HCT116 (cell line): Measurements from ENCODE around the gene ERBB4. TPM values are rescaled to one million over a fixed set of nuclear protein-coding genes. Genes with fewer than 3 reads are reported as not detected.

ENCODE experiments used
- ATAC-seq: fragments of 200-7000 bp; cut with Tn5 transposase; 2 replicates; pipeline ENCODE4 v1.9.1; 2020; ENCODE audit warnings: mild to moderate bottlenecking, moderate library complexity
- BruUV-seq: library from RNA; stranded (reverse); fragments of 400-500 nt; replicated peaks from 2 replicates; lab custom pipeline; 2021; lab: Mats Ljungman, UMichigan
- CTCF ChIA-PET: fragments of 300-600 bp; sonication (Branson Sonifier 250); formaldehyde crosslinking; loops from one replicate; lab custom pipeline; 2021; ENCODE audit warnings: antibody characterized with exemption; lab: Charles Lee
- POLR2A ChIA-PET: fragments of 300-600, 350-600 bp; sonication (Branson Sonifier 250); formaldehyde crosslinking; loops from one replicate; lab custom pipeline; 2021; ENCODE audit warnings: antibody characterized with exemption; lab: Charles Lee
- RAD21 ChIA-PET, 2 experiments: fragments of 300-600 bp; sonication (Branson Sonifier 250); formaldehyde crosslinking; loops; one replicate each; lab custom pipeline; 2023; ENCODE audit warnings: low total read pairs in 2 of 2; ENCODE audit not compliant: uncharacterized antibody in 2 of 2, unreplicated experiment in 2 of 2, low non-redundant PET in 1 of 2; lab: Charles Lee
- DNase-seq: peaks from one replicate; pipeline ENCODE4 v3.0.0-alpha.2; 2010; ENCODE audit warnings: low read depth, low spot score
- H2AFZ ChIP-seq: fragments of 200-600 bp; shearing (Covaris generic), sonication (generic); 2 replicates; pipeline ENCODE4 v1.6.1; 2017; ENCODE audit warnings: low read depth, mixed run types, mixed read lengths, antibody characterized with exemption, low read length; ENCODE audit not compliant: poor library complexity, severe bottlenecking
- H3K27ac ChIP-seq: 2 replicates; pipeline ENCODE4 v1.5.1; 2012; ENCODE audit warnings: low read depth, low read length
- H3K27me3 ChIP-seq: fragments of 200-600 bp; sonication (generic); 2 replicates; pipeline ENCODE4 v1.6.1; 2016; ENCODE audit warnings: mixed run types, low read length, mixed read lengths; ENCODE audit not compliant: insufficient read depth
- H3K36me3 ChIP-seq, 2 experiments: fragments of 200-500 bp in 1 of 2; fragments of 200-600 bp in 1 of 2; sonication (Bioruptor generic) in 1 of 2; sonication (generic) in 1 of 2; 2 replicates each; pipeline versions ENCODE4 v1.5.1 to v1.6.1; 2014 to 2016; ENCODE audit warnings: low read length in 2 of 2, inconsistent platforms in 1 of 2, mixed read lengths in 1 of 2, mixed run types in 1 of 2; ENCODE audit not compliant: insufficient read depth in 2 of 2, control insufficient read depth in 1 of 2
- H3K4me1 ChIP-seq, 2 experiments: fragments of 200-600 bp in 1 of 2; sonication (generic) in 1 of 2; 2 replicates each; pipeline versions ENCODE4 v1.5.1 to v1.6.1; 2012 to 2017; ENCODE audit warnings: low read length in 2 of 2, inconsistent platforms in 1 of 2, mild to moderate bottlenecking in 1 of 2, mixed read lengths in 1 of 2, mixed run types in 1 of 2, moderate library complexity in 1 of 2; ENCODE audit not compliant: insufficient read depth in 2 of 2, control insufficient read depth in 1 of 2
- H3K4me2 ChIP-seq: fragments of 200-600 bp; sonication (generic); 2 replicates; pipeline ENCODE4 v1.6.1; 2017; ENCODE audit warnings: mixed run types, low read length, mixed read lengths
- H3K4me3 ChIP-seq, 2 experiments: fragments of 200-600 bp in 1 of 2; sonication (generic) in 1 of 2; replicated peaks in 1 of 2; 2 replicates each; pipeline ENCODE4 v1.5.1; 2011 to 2016; ENCODE audit warnings: low read length in 2 of 2, control low read depth in 1 of 2, low read depth in 1 of 2, mild to moderate bottlenecking in 1 of 2, mixed read lengths in 1 of 2, mixed run types in 1 of 2
- H3K79me2 ChIP-seq: fragments of 200-600 bp; sonication (generic); 2 replicates; pipeline ENCODE4 v1.6.1; 2017; ENCODE audit warnings: mild to moderate bottlenecking, mixed run types, low read length, moderate library complexity, mixed read lengths; ENCODE audit not compliant: insufficient read depth
- H3K9ac ChIP-seq: fragments of 200-600 bp; sonication (generic); 2 replicates; pipeline ENCODE4 v1.6.1; 2016; ENCODE audit warnings: low read length, mixed read lengths
- H3K9me2 ChIP-seq: fragments of 200-600 bp; sonication (generic), shearing (Covaris generic); 2 replicates; pipeline ENCODE4 v1.6.1; 2017; ENCODE audit warnings: mixed run types, mild to moderate bottlenecking, moderate library complexity; ENCODE audit not compliant: insufficient read depth
- H3K9me3 ChIP-seq, 2 experiments: fragments of 200-500 bp in 1 of 2; fragments of 200-600 bp in 1 of 2; sonication (Bioruptor generic) in 1 of 2; sonication (generic) in 1 of 2; 2 replicates each; pipeline ENCODE4 v1.6.1; 2014 to 2017; ENCODE audit warnings: low read length in 2 of 2, mixed read lengths in 2 of 2, inconsistent platforms in 1 of 2, low read depth in 1 of 2, mild to moderate bottlenecking in 1 of 2, mixed run types in 1 of 2, moderate library complexity in 1 of 2; ENCODE audit not compliant: control insufficient read depth in 1 of 2, insufficient read depth in 1 of 2
- H4K20me1 ChIP-seq: fragments of 200-600 bp; sonication (generic), shearing (Covaris generic); 2 replicates; pipeline ENCODE4 v1.6.1; 2017; ENCODE audit warnings: mixed run types, mild to moderate bottlenecking, moderate library complexity; ENCODE audit not compliant: insufficient read depth
- ELF1 ChIP-seq: IDR thresholded peaks from 2 replicates; pipeline ENCODE4 v1.6.1; 2012; ENCODE audit warnings: low read depth, borderline replicate concordance
- EZH2phosphoT487 ChIP-seq: fragments of 200-600 bp; IDR thresholded peaks from 2 replicates; pipeline ENCODE4 v1.6.1; 2018; ENCODE audit warnings: antibody characterized with exemption, borderline replicate concordance
- JUND ChIP-seq: IDR thresholded peaks from 2 replicates; pipeline ENCODE4 v1.6.1; 2012
- POLR2A ChIP-seq: IDR thresholded peaks from 2 replicates; pipeline ENCODE4 v1.7.0; 2011; ENCODE audit warnings: borderline replicate concordance; ENCODE audit not compliant: insufficient read depth, insufficient read length; ENCODE audit errors: extremely low read depth
- SIN3A ChIP-seq: IDR thresholded peaks from 2 replicates; pipeline ENCODE4 v1.6.1; 2012; ENCODE audit warnings: low read depth
- SRF ChIP-seq: IDR thresholded peaks from 2 replicates; pipeline ENCODE4 v1.6.1; 2012; ENCODE audit warnings: low read depth
- intact Hi-C: fragments of 100-400 bp; cut with micrococcal nuclease; formaldehyde crosslinking; loops from 2 replicates; pipeline ENCODE4 v1.10.0; 2022
- total RNA-seq: library from RNA; stranded (reverse); gene quantifications from one replicate; pipeline ENCODE4 v1.2.1, GENCODE V29; 2021; ENCODE audit not compliant: unreplicated experiment
- TF ChIP-seq, protein P1 (sequence below): IDR thresholded peaks from 2 replicates; pipeline ENCODE4 v1.6.1; 2011; ENCODE audit warnings: mild to moderate bottlenecking, low read length, moderate library complexity; ENCODE audit not compliant: insufficient replicate concordance; ENCODE audit errors: extremely low read depth
- TF ChIP-seq, protein P2 (sequence below): IDR thresholded peaks from 2 replicates; pipeline ENCODE4 v1.6.1; 2012

The ERBB4 gene
- total RNA-seq, 1 experiment from 2014 or later, result 0.10 TPM

DNA sequence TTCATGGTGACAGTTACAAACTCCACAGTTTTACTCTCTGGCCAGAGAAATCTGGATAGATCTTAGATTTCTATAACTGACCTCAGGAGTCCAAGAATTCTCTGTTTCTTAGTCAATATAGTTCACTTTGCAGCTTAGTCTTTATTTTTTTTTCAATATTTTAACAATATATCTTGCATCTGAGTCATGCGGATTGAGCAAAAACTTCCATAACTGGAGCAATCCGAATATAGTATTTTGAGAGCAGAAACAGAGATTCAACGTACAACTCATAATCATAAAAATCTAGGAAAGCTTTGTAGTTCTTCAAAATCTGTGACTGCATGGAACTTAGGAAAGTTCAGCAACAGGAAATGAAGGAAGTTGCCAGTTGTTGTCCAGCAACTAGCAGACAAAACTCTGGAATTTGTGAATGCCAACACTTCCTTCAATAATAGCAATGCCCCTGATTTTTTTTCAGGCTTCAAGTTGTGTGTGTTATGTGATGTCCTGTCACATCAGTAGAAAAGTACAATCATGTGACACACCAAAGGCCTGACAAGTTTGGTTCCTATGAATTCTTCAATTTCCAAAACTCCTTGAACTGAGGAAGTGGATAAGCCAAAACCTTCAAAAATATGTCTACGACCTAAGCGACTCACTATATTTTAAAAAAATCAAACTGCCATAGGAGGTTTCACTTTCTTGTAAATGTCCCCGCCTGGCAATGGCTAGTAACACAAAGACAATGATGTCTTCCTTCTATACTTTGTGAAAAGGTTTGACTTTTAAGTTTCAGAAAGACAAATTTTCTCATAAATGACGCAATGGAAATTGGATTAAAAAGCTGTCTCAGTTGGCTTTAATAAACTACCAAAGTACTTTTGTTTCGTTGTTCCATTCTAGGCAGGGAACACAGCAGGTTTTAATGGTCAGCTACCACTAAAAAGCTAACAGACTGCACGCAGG, 510.6 kb downstream of the ERBB4 start:
- DNase-seq (no peak), ATAC-seq (no peak)
- H3K27ac ChIP-seq, result no peak overlapping the region
- no peaks in the 10 kb centered on the region for H3K27me3 ChIP-seq
- no TSS peak for BruUV-seq
- TF ChIP-seq ELF1, result no peak
- TF ChIP-seq SIN3A, result no peak
- TF ChIP-seq, protein P1, sequence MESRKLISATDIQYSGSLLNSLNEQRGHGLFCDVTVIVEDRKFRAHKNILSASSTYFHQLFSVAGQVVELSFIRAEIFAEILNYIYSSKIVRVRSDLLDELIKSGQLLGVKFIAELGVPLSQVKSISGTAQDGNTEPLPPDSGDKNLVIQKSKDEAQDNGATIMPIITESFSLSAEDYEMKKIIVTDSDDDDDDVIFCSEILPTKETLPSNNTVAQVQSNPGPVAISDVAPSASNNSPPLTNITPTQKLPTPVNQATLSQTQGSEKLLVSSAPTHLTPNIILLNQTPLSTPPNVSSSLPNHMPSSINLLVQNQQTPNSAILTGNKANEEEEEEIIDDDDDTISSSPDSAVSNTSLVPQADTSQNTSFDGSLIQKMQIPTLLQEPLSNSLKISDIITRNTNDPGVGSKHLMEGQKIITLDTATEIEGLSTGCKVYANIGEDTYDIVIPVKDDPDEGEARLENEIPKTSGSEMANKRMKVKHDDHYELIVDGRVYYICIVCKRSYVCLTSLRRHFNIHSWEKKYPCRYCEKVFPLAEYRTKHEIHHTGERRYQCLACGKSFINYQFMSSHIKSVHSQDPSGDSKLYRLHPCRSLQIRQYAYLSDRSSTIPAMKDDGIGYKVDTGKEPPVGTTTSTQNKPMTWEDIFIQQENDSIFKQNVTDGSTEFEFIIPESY, result no peak
- TF ChIP-seq, protein P2, sequence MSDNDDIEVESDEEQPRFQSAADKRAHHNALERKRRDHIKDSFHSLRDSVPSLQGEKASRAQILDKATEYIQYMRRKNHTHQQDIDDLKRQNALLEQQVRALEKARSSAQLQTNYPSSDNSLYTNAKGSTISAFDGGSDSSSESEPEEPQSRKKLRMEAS, result no peak
- no peak for TF ChIP-seq POLR2A
- TF ChIP-seq SRF, result no peak
- no peak for TF ChIP-seq JUND
- TF ChIP-seq EZH2phosphoT487, result no peak
- intact Hi-C loops, result no loop called here
- H3K79me2 ChIP-seq, result no peaks in the 10 kb centered on the region
- H3K36me3 ChIP-seq, result no peaks in the 10 kb centered on the region
- no peak overlapping the region for H3K9ac ChIP-seq
- no peaks in the 10 kb centered on the region for H3K9me3 ChIP-seq
- RAD21 ChIA-PET, result no interaction called here
- POLR2A ChIA-PET, result no interaction called here
- no peak overlapping the region for H3K4me2 ChIP-seq
- peak overlapping the region; percentile 49 for H2AFZ ChIP-seq
- H3K4me3 ChIP-seq, result no peak overlapping the region
- no peaks in the 10 kb centered on the region for H3K9me2 ChIP-seq
- CTCF ChIA-PET, result no interaction called here
- H3K4me1 ChIP-seq, result no peaks in the 10 kb centered on the region
- H4K20me1 ChIP-seq, result no peaks in the 10 kb centered on the region
